K562 (cell line): ENCODE measurements around the gene PLCL1. TPM values are rescaled to one million over a fixed set of nuclear protein-coding genes. Genes with fewer than 3 reads are reported as not detected.

Experiments
- ATAC-seq: fragments of 200-7000 bp; cut with Tn5 transposase; 3 replicates; pipeline ENCODE4 v1.9.1; 2020; ENCODE audit warnings: moderate library complexity
- BruUV-seq: library from RNA; stranded (reverse); fragments of 400-500 nt; replicated peaks from 2 replicates; lab custom pipeline; 2021; lab: Mats Ljungman, UMichigan
- CTCF ChIA-PET: fragments of 300-600 bp; formaldehyde crosslinking; extraction: SDS; loops from one replicate; lab custom pipeline; 2021; ENCODE audit warnings: low intra/inter-chr PET ratio; lab: Yijun Ruan, JAX
- POLR2A ChIA-PET: fragments of 300-600, 350-650 bp; sonication (Branson Sonifier 250); formaldehyde crosslinking; extraction: SDS; loops from one replicate; lab custom pipeline; 2021; ENCODE audit warnings: antibody characterized with exemption, inconsistent platforms; lab: Yijun Ruan, JAX
- DNase-seq, 4 experiments: peaks; one replicate each; pipeline versions ENCODE4 v3.0.0 to v3.0.0-alpha.2; 2011 to 2018; ENCODE audit warnings: low spot score in 3 of 4, mixed read lengths in 3 of 4; ENCODE audit errors: extremely low read depth in 1 of 4
- FAIRE-seq: peaks from 2 replicates; lab custom pipeline; 2011; peaks lifted over from hg19 to GRCh38; lab: Jason Lieb, UNC
- H2AFZ ChIP-seq: 2 replicates; pipeline ENCODE4 v1.6.0; 2011; ENCODE audit warnings: low read depth, low read length, control low read depth, inconsistent platforms
- H3K27ac ChIP-seq: fragments of 200-600 bp; 3 replicates; pipeline ENCODE4 v1.8.0; 2011; ENCODE audit warnings: low read depth, mild to moderate bottlenecking, control low read depth, inconsistent platforms, low read length, moderate library complexity, mixed read lengths; ENCODE audit errors: extremely low read depth
- H3K27me3 ChIP-seq, 2 experiments: fragments of 300-600 bp in 1 of 2; 2 replicates in 1 of 2; 3 replicates in 1 of 2; pipeline versions ENCODE4 v1.6.0 to v1.8.0; 2011; ENCODE audit warnings: inconsistent platforms in 2 of 2, low read length in 2 of 2, mild to moderate bottlenecking in 1 of 2, mixed read lengths in 1 of 2, moderate library complexity in 1 of 2; ENCODE audit not compliant: control insufficient read depth in 2 of 2, insufficient read depth in 2 of 2
- H3K36me3 ChIP-seq: fragments of 300-600 bp; 3 replicates; pipeline ENCODE4 v1.8.0; 2011; ENCODE audit warnings: mild to moderate bottlenecking, low read length, inconsistent platforms; ENCODE audit not compliant: control insufficient read depth, insufficient read depth
- H3K4me1 ChIP-seq, 2 experiments: fragments of 200-600 bp in 1 of 2; replicated peaks in 1 of 2; 2 replicates in 1 of 2; 3 replicates in 1 of 2; pipeline versions ENCODE4 v1.5.1 to v1.8.0; 2011; ENCODE audit warnings: inconsistent platforms in 2 of 2, low read length in 2 of 2, mild to moderate bottlenecking in 1 of 2, mixed read lengths in 1 of 2, moderate library complexity in 1 of 2; ENCODE audit not compliant: control insufficient read depth in 2 of 2, insufficient read depth in 2 of 2
- H3K4me2 ChIP-seq: 2 replicates; pipeline ENCODE4 v1.6.1; 2011; ENCODE audit warnings: low read length, control low read depth, inconsistent platforms, mixed read lengths; ENCODE audit not compliant: insufficient read depth
- H3K4me3 ChIP-seq: fragments of 200-600 bp; sonication (generic), shearing (Covaris generic); 2 replicates; pipeline ENCODE4 v1.5.1; 2016; ENCODE audit warnings: control low read depth, inconsistent platforms
- H3K79me2 ChIP-seq: fragments of 200-600 bp; 3 replicates; pipeline ENCODE4 v1.8.0; 2011; ENCODE audit warnings: low read length, inconsistent platforms; ENCODE audit not compliant: control insufficient read depth, insufficient read depth
- H3K9ac ChIP-seq, 2 experiments: 2 replicates each; pipeline versions ENCODE4 v1.6.0 to v1.6.1; 2011; ENCODE audit warnings: low read depth in 2 of 2, low read length in 2 of 2, control low read depth in 1 of 2, inconsistent platforms in 1 of 2, mild to moderate bottlenecking in 1 of 2, mixed read lengths in 1 of 2; ENCODE audit not compliant: insufficient read depth in 1 of 2
- H3K9me1 ChIP-seq: one replicate; pipeline ENCODE4 v1.6.0; 2011; ENCODE audit warnings: inconsistent platforms, mild to moderate bottlenecking, low read length, moderate library complexity; ENCODE audit not compliant: control insufficient read depth, insufficient read depth
- H3K9me3 ChIP-seq: replicated peaks from 2 replicates; pipeline ENCODE4 v1.5.1; 2011; ENCODE audit warnings: low read depth, low read length, inconsistent platforms; ENCODE audit not compliant: control insufficient read depth, insufficient read depth
- H4K20me1 ChIP-seq: replicated peaks from 2 replicates; pipeline ENCODE4 v1.6.1; 2011; ENCODE audit warnings: low read length, inconsistent platforms, mixed read lengths; ENCODE audit not compliant: control insufficient read depth, insufficient read depth
- ARID3B ChIP-seq: fragments of 250-450 bp; sonication (Bioruptor Pico); IDR thresholded peaks from 2 replicates; pipeline ENCODE4 v1.4.0; 2020; ENCODE audit warnings: borderline replicate concordance
- CBX1 ChIP-seq: sonication (generic); IDR thresholded peaks from 2 replicates; pipeline ENCODE4 v1.6.1; 2016; ENCODE audit warnings: antibody characterized with exemption, low read depth, mild to moderate bottlenecking
- ETV6 ChIP-seq, 3 experiments: fragments of 150-350 bp in 1 of 3; sonication (generic) in 1 of 3; formaldehyde crosslinking in 1 of 3; IDR thresholded peaks; 2 replicates each; pipeline versions ENCODE4 v1.6.1 to v1.8.0; 2014 to 2022; ENCODE audit warnings: borderline replicate concordance in 2 of 3, low read depth in 2 of 3, antibody characterized with exemption in 1 of 3, low read length in 1 of 3, mild to moderate bottlenecking in 1 of 3, missing genetic modification reagents in 1 of 3
- HDGF ChIP-seq: fragments of 450-650 bp; IDR thresholded peaks from 2 replicates; pipeline ENCODE4 v1.6.1; 2016
- HMG20B ChIP-seq: fragments of 250-450 bp; sonication (Bioruptor Pico); IDR thresholded peaks from 2 replicates; pipeline ENCODE4 v1.5.0; 2021; ENCODE audit warnings: mild to moderate bottlenecking
- MTA3 ChIP-seq: fragments of 450-650 bp; formaldehyde crosslinking; IDR thresholded peaks from 2 replicates; pipeline ENCODE4 v1.6.1; 2017; ENCODE audit warnings: mild to moderate bottlenecking, borderline replicate concordance
- SAFB2 ChIP-seq: fragments of 200-400 bp; formaldehyde crosslinking; IDR thresholded peaks from 2 replicates; pipeline ENCODE4 v1.6.1; 2018; ENCODE audit warnings: borderline replicate concordance, low read length, low read depth, moderate library complexity; ENCODE audit not compliant: severe bottlenecking
- SUPT5H ChIP-seq: fragments of 450-650 bp; IDR thresholded peaks from 2 replicates; pipeline ENCODE4 v1.6.1; 2016
- ZNF124 ChIP-seq: sonication (generic); formaldehyde crosslinking; IDR thresholded peaks from 2 replicates; pipeline ENCODE4 v1.8.1; 2022; ENCODE audit warnings: missing genetic modification reagents
- ZNF232 ChIP-seq: sonication (generic); formaldehyde crosslinking; IDR thresholded peaks from 2 replicates; pipeline ENCODE4 v1.8.0; 2022; ENCODE audit warnings: mild to moderate bottlenecking, missing genetic modification reagents
- WGBS: fragments of 100-300 bp; shearing (Covaris generic); methylation state at CpG from one replicate; pipeline ENCODE4 v1.1.6; 2016; ENCODE audit warnings: low coverage, mixed read lengths; ENCODE audit not compliant: insufficient coverage; ENCODE audit errors: missing lambda C conversion rate; 5-methylcytosine and 5-hydroxymethylcytosine counted together
- in situ Hi-C: fragments of 300-500 bp; cut with MboI; formaldehyde crosslinking; loops from 4 replicates; pipeline ENCODE4 v1.15.0; 2018; ENCODE audit warnings: inconsistent platforms, mixed read lengths
- intact Hi-C: fragments of 100-400 bp; cut with micrococcal nuclease; formaldehyde crosslinking; loops from 2 replicates; pipeline ENCODE4 v1.14.2; 2022
- polyA plus RNA-seq, 8 experiments: library from polyadenylated mRNA; depleted of rRNA in 4 of 8; stranded (reverse) in 5 of 8; unstranded in 3 of 8; fragments of >200 nt; fragmentation: Nextera tagmentation in 2 of 8; fragmentation: Illumina TruSeq in 1 of 8; extraction: Ambion mirVana in 2 of 8; extraction: Trizol in 1 of 8; gene quantifications; 2 replicates each; pipeline versions ENCODE4 v1.2.1 to v1.2.3, GENCODE V29; 2011 to 2014; ENCODE audit warnings: inconsistent platforms in 1 of 8, missing spikeins in 1 of 8
- total RNA-seq, 7 experiments: library from RNA; depleted of rRNA in 6 of 7; stranded (reverse); fragments of >200 nt in 6 of 7; fragmentation: Illumina TruSeq in 2 of 7; extraction: Trizol in 2 of 7; gene quantifications; 2 replicates each; pipeline versions ENCODE4 v1.2.1 to v1.2.3, GENCODE V29; 2011 to 2021; ENCODE audit warnings: low replicate concordance in 1 of 7

Gene PLCL1
- total and polyA plus RNA-seq, 9 of the 15 experiments (the other 6 are each of a cell fraction or from before 2014, with no cell fraction given) = 2.0 to 17.7 (median 8.6) TPM

- no peak overlapping the region for H3K4me3 ChIP-seq
- H4K20me1 ChIP-seq = no peaks in the 10 kb centered on the region
- no peak overlapping the region for H3K4me2 ChIP-seq
- DNase-seq (no peak), ATAC-seq (no peak), FAIRE-seq (no peak)
- CTCF ChIA-PET = no interaction called here
- intact Hi-C loops = no loop called here
- peaks cover 10% of the 10 kb centered on the region; the same call in 2 of the 3 replicates for H3K79me2 ChIP-seq
- no peaks in the 10 kb centered on the region for H3K9me1 ChIP-seq
- no peaks in the 10 kb centered on the region for H3K36me3 ChIP-seq
- no peak overlapping the region for H3K9ac ChIP-seq
- POLR2A ChIA-PET = interaction anchor here (1.0 to 1.7 kb wide), 4 partner anchors 9 to 21 kb away, joined by 3 to 5 read pairs (median 4); no protein-coding TSS in a partner anchor
- WGBS = 80% methylated on average over 2 of the region's 2 CpGs
- TF ChIP-seq CBX1 (no peak), MTA3 (no peak), ARID3B (CRISPR knock-in tag) (no peak), HDGF (no peak), SAFB2 (no peak), ZNF232 (CRISPR knock-in tag) (no peak), ZNF124 (CRISPR knock-in tag) (no peak), ETV6 (IDR thresholded peaks at IDR 0.05; ENCODE audit: borderline replicate concordance in 1 of 2, low read depth in 2 of 2, low read length in 1 of 2) (no peak), ETV6 (CRISPR knock-in tag; IDR thresholded peaks at IDR 0.05; ENCODE audit: borderline replicate concordance) (no peak), SUPT5H (no peak), HMG20B (CRISPR knock-in tag) (no peak)
- no TSS peak for BruUV-seq
- no peaks in the 10 kb centered on the region for H3K9me3 ChIP-seq
- no peak overlapping the region for H3K27ac ChIP-seq
- no peaks in the 10 kb centered on the region; a peak in 1 of 5 replicates for H3K4me1 ChIP-seq
- in situ Hi-C loops = no loop called here
- H3K27me3 ChIP-seq = no peaks in the 10 kb centered on the region
- H2AFZ ChIP-seq = no peak overlapping the region
Observed at GRCh38 chr2:197838579-197838978, 34.2 kb downstream of the PLCL1 start.
